GM12865 (cell line): Measurements from ENCODE around the gene KLHL42.

Source experiments
- DNase-seq: peaks from one replicate; pipeline ENCODE4 v3.0.0; 2010; ENCODE audit warnings: low read depth
- H3K4me3 ChIP-seq: 2 replicates; pipeline ENCODE4 v1.5.1; 2011; ENCODE audit warnings: mild to moderate bottlenecking, low read depth, low read length, control low read depth
- CTCF ChIP-seq: IDR thresholded peaks from 2 replicates; pipeline ENCODE4 v1.5.1; 2011; ENCODE audit warnings: low read length, control low read depth, low read depth, inconsistent platforms; ENCODE audit not compliant: insufficient read depth; ENCODE audit errors: missing control alignments

KLHL42 gene

GRCh38 chr12:27822076-27822712 is 42.2 kb downstream of the KLHL42 start:
- TF ChIP-seq CTCF = no peak
- peak; percentile 92 for DNase-seq
- no peak overlapping the region; the same call in 1 of the 2 replicates for H3K4me3 ChIP-seq

- no peak for TF ChIP-seq CTCF
- H3K4me3 ChIP-seq = 0 out of 2 replicates have a peak overlapping the region, but pooled peaks have one; percentile 31
- no peak for DNase-seq
Measured at GRCh38 chr12:27823038-27823437, 43.0 kb downstream of the KLHL42 start.

GRCh38 chr12:27824126-27824842 is 44.3 kb downstream of the KLHL42 start:
- H3K4me3 ChIP-seq = peak overlapping the region; percentile 31
- DNase-seq = peak; percentile 89
- TF ChIP-seq CTCF = no peak

- TF ChIP-seq CTCF = no peak
- H3K4me3 ChIP-seq = no peak overlapping the region
- no peak for DNase-seq
Measured at GRCh38 chr12:27826076-27826475, 46.0 kb downstream of the KLHL42 start.

GRCh38 chr12:27828196-27828595 is 48.2 kb downstream of the KLHL42 start:
- no peak overlapping the region for H3K4me3 ChIP-seq
- DNase-seq = no peak
- no peak for TF ChIP-seq CTCF

- DNase-seq = no peak
- no peak overlapping the region for H3K4me3 ChIP-seq
- no peak for TF ChIP-seq CTCF
Measured at GRCh38 chr12:27838543-27839185, 58.6 kb downstream of the KLHL42 start.
